Activated T-cell treated with anti-CD3 and anti-CD28 coated beads, Interleukin-2, amount 50 U/mL, for 1 hour (primary cell): ENCODE measurements around the gene MLH3.
"Not testable (repeated sequence)": the region's sequence is repeated elsewhere in the genome, so short reads cannot be mapped to it uniquely, and the experiment has no call there.

Experiments
- DNase-seq: peaks from one replicate; pipeline ENCODE4 v3.0.0-alpha.2; 2020

Gene MLH3

GRCh38 chr14:75023108-75023507 lies 28.2 kb downstream of the MLH3 start:
- no peak for DNase-seq

GRCh38 chr14:75022655-75023054 lies 28.6 kb downstream of the MLH3 start:
- DNase-seq, result no peak

GRCh38 chr14:75018694-75019093 lies 32.6 kb downstream of the MLH3 start:
- no peak for DNase-seq

GRCh38 chr14:75016815-75017214 lies 34.5 kb downstream of the MLH3 start:
- no peak for DNase-seq

- no peak for DNase-seq
Observed at GRCh38 chr14:75015496-75015895, 35.8 kb downstream of the MLH3 start.

- no peak for DNase-seq
Observed at GRCh38 chr14:75013290-75013689, 38.0 kb downstream of the MLH3 start.

- no peak for DNase-seq
Observed at GRCh38 chr14:75011356-75011994, 39.8 kb downstream of the MLH3 start.

- no peak for DNase-seq
Observed at GRCh38 chr14:75010472-75011093, 40.7 kb downstream of the MLH3 start.

- no peak for DNase-seq
Observed at GRCh38 chr14:75009176-75009575, 42.1 kb downstream of the MLH3 start.

GRCh38 chr14:75005357-75005756 lies 45.9 kb downstream of the MLH3 start:
- DNase-seq, result no peak

GRCh38 chr14:75003250-75004027 lies 47.8 kb downstream of the MLH3 start:
- DNase-seq, result no peak

- peak; percentile 98 for DNase-seq
Observed at GRCh38 chr14:75002392-75003249, 48.6 kb downstream of the MLH3 start, which contains the start of gene EIF2B2. EIF2B2 (plus strand) TSS chr14:75002921; CDS start chr14:75002991, 70 bp downstream.

GRCh38 chr14:75001899-75002298 lies 49.4 kb downstream of the MLH3 start:
- no peak for DNase-seq

GRCh38 chr14:75001261-75001660 lies 50.0 kb downstream of the MLH3 start:
- no peak for DNase-seq

- DNase-seq, result not testable (repeated sequence)
Observed at GRCh38 chr14:74995781-74996180, 55.5 kb downstream of the MLH3 start.

- not testable (repeated sequence) for DNase-seq
Observed at GRCh38 chr14:74994182-74994581, 57.1 kb downstream of the MLH3 start.

- no peak for DNase-seq
Observed at GRCh38 chr14:74988993-74989392, 62.3 kb downstream of the MLH3 start.

- no peak for DNase-seq
Observed at GRCh38 chr14:74988131-74988530, 63.1 kb downstream of the MLH3 start.

- no peak for DNase-seq
Observed at GRCh38 chr14:74985806-74986205, 65.5 kb downstream of the MLH3 start.

- no peak for DNase-seq
Observed at GRCh38 chr14:74985028-74985310, 66.3 kb downstream of the MLH3 start.

- DNase-seq, result no peak
Observed at GRCh38 chr14:74984236-74985027, 66.8 kb downstream of the MLH3 start.

- no peak for DNase-seq
Observed at GRCh38 chr14:74983343-74983742, 67.9 kb downstream of the MLH3 start.
